ENCODE data around the gene TOR4A. TPM values are rescaled to one million over a fixed set of nuclear protein-coding genes. Genes with fewer than 3 reads are reported as not detected.
A peak's percentile ranks its signal among the peaks of the same experiment; 100 is the strongest.

Gene TOR4A
- total RNA-seq, 1 donor from 2014 or later: 42.1 TPM

- DNase-seq (ENCODE audit: low read depth): peak; percentile 27
Observed at GRCh38 chr9:137294681-137295237, 17.2 kb downstream of the TOR4A start.

DNA sequence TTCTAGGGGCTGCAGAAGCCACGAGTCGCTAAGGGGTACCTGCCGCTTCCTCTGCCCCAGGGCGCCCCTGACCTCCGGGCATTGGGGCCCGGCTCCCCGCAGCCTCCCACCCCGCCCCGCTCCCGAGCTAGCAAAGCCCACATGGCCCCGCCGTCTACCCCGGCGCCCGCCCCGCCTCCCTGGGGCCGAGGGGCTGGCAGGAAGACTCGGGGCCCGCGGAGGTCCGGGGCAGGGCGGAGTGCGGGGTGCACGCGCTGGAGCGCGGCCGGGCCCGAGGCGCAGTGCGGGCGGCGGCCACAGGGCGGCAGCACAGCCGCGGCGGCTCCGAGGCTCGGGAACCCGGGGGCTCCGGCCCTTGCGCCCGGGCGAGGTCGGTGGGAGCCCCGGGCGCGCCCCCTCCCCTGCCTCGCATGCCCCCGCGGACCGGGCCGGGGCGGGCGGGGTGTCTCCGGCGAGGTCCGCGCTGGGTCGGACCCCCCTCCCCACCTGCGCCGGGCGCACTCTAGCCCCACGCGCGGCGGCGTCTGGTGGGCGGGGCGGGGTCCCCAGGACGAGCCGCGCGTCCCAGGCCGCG, 17.8 kb downstream of the TOR4A start:
- DNase-seq (ENCODE audit: low read depth): no peak

DNA sequence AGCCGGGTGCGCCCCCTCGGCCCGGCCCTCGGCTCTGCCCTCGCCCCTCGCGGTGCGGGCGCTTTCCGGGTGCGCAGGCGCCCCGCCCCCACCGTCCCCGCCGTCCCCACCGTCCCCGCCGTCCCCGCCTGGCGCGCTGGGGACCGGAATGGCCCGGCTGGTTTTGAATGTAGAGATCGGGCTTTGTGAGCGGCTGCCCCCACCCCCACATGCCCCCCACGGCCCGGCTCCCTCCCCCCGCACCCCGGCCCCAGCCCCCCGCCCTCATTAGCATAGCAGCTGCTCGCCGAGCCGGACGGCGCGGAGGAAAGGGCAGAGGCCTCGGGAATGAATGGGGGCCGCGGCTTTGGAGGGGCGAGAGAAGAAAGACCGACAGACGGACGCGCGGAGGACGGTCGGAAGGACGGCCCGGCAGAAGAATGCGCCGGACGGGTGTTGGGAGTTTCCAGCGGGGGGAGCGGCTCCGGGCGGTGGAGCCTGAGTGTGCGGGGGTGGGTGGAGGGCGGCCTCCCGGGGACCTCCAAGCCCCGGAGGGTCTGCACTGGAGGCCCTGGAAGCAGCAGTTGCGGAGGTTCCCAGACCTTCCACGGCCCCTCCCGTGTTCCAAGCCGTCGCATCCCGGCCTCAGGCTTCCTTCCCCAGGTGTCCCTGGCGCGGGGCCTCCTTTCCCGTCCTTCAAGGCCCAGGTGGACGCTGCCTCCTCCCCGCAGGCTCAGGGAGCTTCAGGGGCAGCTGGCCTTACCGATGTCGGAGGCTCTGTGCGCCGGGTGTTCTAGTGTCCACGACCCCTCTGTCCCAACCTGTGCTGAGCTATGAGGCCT, 18.5 kb downstream of the TOR4A start:
- DNase-seq (ENCODE audit: low read depth): no peak

- no peak for DNase-seq (ENCODE audit: low read depth)
Observed at GRCh38 chr9:137296670-137297664, 19.4 kb downstream of the TOR4A start.

DNA sequence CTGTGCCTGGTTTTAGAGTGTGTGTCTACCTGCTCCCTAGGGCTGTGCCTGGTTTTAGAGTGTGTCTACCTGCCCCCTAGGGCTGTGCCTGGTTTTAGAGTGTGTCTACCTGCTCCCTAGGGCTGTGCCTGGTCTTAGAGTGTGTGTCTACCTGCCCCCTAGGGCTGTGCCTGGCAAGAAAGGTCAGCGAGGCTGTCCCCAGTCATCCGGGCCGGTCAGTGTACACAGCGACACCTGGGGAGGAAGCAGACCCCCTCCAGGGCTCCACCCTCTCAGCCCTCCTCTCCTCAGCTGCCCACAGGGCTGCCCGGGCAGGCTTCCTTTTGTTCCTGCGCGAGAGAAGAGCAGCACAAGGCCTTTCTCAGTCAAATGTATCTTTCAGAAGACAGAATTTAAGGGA, 20.4 kb downstream of the TOR4A start:
- DNase-seq (ENCODE audit: low read depth): no peak

DNA sequence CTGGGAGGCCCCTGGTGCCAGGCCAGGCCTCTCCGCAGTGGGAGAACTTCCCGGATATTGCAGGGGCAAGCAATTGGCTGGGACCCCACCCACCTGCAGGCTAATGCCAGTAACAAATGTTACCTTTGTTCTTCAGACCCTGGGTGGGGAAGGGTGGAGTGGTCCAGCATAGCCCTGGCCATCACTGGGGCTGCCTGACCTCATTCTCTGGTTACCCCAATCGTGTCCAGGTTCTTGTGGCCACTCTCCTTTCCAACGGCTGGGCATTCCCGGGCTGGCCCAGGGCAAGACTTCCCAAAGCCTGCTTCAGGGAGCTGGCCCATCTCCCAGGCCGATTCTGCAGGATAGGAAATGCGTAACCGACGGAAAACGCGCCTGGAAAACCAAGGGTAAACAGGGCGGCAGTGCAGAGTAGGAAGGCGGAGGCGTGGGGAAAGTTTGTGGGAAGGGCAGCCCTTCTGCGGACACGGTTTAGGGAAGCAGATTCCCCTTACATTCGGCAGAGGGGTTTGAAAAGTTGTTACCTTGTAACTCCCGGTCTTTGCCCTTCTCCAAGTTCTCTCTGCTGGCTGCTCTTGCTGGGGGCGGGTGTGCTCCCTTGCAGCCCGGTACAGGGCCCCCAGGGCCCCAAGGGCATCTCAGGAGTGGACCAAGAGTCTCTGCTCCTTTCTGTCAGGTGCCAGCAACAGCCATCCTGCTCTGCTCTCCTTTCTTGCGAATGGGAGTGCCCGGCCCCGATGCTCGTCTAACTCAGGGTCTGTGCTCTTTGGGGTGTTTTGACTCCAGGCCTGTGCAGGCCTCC, 21.1 kb downstream of the TOR4A start:
- DNase-seq (ENCODE audit: low read depth): no peak

GRCh38 chr9:137299203-137299565, 21.7 kb downstream of the TOR4A start:
- DNase-seq (ENCODE audit: low read depth): no peak

GRCh38 chr9:137299938-137300337, 22.4 kb downstream of the TOR4A start:
- peak; percentile 12 for DNase-seq (ENCODE audit: low read depth)

DNA sequence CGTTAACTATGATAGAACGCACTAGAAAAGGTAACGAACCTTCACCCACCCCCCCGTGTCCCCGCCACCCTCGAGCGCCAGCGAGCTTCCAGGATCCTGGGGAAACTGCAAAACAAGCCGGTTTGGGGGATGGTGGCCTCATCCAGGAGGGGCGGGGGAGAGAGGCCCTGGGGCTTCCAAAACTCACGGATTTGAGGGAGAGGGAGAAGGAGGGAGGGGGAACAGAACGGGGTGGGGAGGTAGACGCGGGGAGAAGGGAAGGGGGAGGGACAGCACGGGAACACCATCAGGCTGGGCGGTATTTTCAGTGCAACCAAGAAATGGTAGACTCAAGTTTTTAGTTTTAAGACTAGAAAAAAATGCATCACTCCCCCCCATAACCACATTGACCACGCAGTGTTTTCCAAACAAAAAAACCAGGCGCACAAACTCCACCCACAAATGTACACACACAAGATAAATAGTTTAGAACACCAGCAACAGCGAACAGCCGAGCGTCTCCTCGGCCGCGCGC, 23.1 kb downstream of the TOR4A start:
- DNase-seq (ENCODE audit: low read depth): no peak

DNA sequence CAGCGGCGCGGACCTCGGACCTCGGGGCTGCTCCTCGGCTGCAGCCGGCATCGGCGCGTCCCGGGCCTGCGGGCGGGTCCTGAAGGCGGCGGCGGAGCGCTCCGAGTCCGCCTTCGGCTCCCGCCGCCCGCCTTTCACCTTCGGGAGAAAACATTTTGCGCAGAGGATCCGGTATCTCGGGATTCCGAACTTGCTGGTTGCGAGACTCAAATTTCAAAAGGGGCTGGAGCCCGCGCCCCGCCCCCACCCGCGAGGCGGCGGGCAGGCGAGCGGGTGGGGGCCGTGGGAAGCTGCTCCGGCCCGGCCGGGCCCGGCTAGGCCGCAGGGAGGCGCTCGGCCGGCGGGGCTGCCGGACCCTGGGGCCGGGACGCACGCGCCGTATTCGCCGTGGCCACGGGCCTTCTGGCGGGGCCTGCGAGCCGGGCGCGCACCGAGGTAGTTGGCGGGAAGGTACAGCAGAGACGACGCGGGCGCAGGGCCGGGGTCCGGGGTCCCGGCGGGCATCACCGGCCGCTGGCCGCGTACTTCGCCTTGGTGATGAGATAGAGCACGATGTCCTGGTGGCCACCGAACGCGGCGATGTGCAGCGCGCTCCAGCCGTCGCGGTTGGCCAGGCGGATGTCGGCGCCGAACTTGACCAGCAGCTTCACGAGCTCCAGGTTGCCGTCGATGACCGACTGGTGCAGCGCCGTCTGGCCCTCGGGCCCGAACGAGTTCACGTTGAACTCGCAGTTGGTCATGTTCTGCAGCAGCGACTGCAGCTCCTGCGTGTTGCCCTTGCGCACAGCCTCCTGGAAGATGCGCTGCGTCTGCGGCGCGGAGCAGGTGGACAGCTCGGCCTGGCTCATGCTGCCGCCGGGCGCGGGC, 23.8 kb downstream of the TOR4A start:
- no peak for DNase-seq (ENCODE audit: low read depth)

DNA sequence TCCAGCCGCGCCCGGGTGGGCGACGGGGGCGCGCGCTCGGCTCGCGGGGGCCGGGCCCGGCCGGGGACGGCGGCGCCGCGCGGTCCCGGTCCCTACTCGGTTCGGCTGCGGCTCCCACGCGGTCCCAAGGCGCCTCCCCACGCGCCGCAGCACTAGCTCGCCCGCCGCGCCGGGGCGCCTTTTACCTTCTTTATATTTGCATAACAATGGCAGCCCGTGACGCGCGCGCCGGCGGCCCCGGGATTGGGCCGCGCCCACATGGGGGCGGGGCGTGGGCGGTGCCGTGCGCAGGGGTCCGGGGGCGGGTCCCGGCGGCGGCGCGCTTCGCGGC, 24.6 kb downstream of the TOR4A start, which contains the start of gene NRARP:
TSS of gene NRARP (minus strand) at position 154 of the 331 bp plus-strand sequence. CDS start 343 bp downstream, outside the sequence.
- DNase-seq (ENCODE audit: low read depth): peak; percentile 21

DNA sequence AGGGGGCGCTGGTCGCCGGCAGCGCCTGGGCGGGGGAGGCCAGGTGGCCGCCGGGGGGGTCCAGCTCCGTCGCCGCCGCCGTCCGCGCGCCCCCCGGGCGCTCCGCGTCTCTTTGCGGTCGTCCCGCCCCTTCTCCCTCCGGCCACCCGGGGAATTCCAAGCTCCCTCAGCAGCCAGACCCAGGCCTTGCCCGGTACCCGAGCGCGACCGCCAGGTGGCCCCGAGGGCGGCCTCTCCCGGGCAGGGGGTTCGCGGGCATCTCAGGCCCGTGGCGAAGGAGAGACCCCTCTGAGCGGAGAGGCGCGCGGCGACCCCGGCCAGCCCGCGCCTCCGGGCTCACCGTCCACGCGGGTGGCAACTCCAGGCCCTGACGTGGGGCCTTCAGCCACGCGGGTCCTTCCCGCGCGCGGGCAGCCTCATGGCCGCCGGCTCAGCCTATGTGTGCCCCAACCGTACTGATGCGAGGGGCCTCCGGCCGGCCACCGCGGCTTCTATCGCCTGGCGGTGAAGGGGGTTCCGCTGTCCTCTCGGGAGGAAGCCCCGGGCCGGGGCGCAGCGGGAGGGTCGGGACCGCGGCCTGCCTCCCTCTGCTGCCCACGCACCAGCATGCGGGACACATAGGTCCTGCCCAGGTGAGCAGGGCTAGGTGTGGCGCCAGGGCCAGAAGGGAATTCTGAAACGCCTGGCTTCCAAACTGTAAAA, 25.1 kb downstream of the TOR4A start:
- peak; percentile 28 for DNase-seq (ENCODE audit: low read depth)

- DNase-seq (ENCODE audit: low read depth): no peak
Observed at GRCh38 chr9:137303151-137303892, 25.8 kb downstream of the TOR4A start.

DNA sequence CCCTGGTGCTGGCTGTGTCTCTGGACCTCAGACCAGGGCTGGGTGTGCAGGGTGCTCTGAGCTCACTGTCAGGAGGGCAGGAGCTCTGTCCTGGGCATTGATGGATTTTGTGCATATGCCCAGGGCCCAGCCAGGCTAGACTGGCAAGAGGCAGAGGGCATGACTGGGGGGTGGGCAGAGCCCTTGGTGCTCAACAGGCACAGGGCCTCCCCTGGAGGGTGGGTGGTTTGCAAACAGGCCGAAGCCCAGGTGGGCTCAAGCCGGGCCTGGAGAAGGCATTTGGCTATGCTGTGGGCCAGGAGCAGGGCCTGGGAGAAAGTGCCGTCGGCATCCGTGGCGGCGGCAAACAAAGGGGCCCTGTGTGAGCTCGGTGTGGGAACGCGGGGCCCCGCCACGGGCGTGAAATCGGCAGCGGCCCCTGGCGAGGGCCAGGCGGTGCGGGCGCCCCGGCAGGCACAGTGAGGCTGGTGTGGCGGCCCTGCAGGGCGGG, 26.4 kb downstream of the TOR4A start:
- no peak for DNase-seq (ENCODE audit: low read depth)

DNA sequence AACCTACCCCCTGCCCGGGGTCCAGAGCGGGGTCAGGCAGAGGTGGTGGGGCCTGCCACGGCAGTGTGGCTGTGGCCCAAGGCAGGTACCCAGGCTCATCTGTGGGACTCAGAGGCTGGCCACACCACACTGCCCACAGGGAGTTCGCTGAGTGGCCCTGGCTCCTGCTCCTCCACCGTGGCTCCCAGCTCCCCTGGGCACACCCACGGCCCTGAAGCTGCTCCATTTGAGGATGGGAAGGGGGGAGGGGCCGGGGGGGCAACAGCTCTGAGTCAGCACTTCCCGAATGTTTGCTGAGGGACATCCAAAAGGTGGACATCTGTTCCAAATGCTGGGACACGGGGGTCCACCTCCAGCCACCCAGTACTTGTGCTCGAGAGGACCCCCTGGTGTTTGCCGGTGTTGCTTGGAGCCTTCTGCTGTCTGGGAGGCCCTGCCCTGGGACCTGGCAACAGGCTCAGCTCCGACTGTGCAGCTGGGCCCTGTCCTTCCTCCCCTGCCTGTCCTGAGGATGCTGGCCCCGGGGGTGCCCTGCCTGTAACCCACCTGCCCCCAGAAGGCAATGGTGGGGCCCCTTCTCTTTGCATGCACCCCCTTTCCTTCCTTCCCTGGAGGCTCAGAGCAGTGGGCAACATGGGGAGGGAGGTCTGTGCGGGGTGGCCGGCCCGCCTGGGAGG, 27.0 kb downstream of the TOR4A start:
- no peak for DNase-seq (ENCODE audit: low read depth)

DNA sequence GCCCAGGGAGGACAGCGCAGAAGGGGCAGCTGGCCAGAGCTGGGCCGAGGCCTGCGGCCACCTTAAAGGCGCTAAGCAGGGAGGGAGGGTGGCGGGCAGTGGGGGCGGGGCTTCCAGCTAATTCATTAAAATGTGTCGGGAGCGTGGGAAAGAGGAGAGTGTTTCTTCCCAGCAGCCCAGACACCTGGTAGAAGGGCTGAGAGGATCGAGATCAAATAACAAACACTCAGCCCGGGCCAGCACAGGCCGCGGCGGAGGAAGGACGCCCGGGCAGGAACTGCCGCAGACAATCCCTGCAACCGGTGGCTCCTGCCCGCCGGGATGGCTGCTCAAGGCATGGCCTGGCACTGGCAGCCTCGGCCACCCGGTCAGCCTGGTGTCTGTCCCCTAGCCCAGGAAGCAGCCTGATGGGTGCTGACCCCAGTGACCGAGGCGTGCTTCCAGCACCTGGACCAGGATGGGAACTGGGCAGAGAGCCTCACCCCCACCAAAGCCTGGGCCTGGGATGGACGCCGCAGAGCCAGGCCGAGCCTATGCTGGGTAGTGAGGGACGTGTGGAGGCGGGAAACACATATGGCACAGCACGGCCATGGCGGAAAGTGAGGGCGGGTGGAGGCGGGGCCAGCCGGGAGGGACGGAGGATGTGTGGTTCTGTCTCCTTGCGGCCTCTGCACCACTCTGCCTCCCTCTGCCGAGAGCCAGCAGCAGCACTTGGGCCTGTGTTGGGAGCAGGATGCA, 27.7 kb downstream of the TOR4A start:
- peak; percentile 38 for DNase-seq (ENCODE audit: low read depth)

DNA sequence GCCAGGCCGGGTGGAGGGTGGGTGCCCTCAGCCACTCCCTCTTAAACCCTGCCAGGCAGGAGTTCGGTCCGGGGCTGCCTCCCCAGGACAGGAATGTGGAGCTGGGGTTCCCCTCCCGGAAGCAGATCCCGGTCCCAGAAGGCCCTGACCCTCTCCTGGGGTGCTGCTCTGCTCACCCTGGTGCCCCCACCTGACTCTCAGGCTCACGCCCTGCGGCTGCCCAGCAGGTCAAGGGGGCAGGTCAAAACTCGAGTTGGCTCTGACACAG, 28.2 kb downstream of the TOR4A start:
- DNase-seq (ENCODE audit: low read depth): no peak

Data from renal cortical epithelial cell (primary cell).